ENCODE measurements around the gene HS3ST4.

GRCh38 chr16:26128296-26128695 is 436.5 kb downstream of the HS3ST4 start:
- TF ChIP-seq CTCF (IDR thresholded peaks at IDR 0.05) (no peak), POLR2A (IDR thresholded peaks at IDR 0.05) (no peak)

All from thyroid gland (tissue), 4 donors.